GM18526 (cell line): Measurements from ENCODE around the gene PFN4.

Experiments used
- POLR2A ChIP-seq: IDR thresholded peaks from 3 replicates; pipeline ENCODE4 v1.6.1; 2011; ENCODE audit not compliant: insufficient read length; ENCODE audit errors: extremely low read depth

The PFN4 gene

GRCh38 chr2:24122366-24123194 is 554 bp downstream of the PFN4 start:
- TF ChIP-seq POLR2A = no peak

GRCh38 chr2:24121469-24121868 is 1.7 kb downstream of the PFN4 start:
- no peak for TF ChIP-seq POLR2A

- TF ChIP-seq POLR2A = no peak
These were observed 2.1 kb downstream of the PFN4 start for GRCh38 chr2:24121066-24121465.

- TF ChIP-seq POLR2A = no peak
These were observed 5.2 kb downstream of the PFN4 start for GRCh38 chr2:24117902-24118301.

- no peak for TF ChIP-seq POLR2A
These were observed 8.1 kb downstream of the PFN4 start for GRCh38 chr2:24115057-24115456.

GRCh38 chr2:24111407-24111901 is 11.7 kb downstream of the PFN4 start:
- no peak for TF ChIP-seq POLR2A

GRCh38 chr2:24110660-24111303 is 12.4 kb downstream of the PFN4 start:
- TF ChIP-seq POLR2A = no peak

GRCh38 chr2:24107336-24107735 is 15.8 kb downstream of the PFN4 start:
- TF ChIP-seq POLR2A = no peak

- TF ChIP-seq POLR2A = no peak
These were observed 16.3 kb downstream of the PFN4 start for GRCh38 chr2:24106786-24107185.

- no peak for TF ChIP-seq POLR2A
These were observed 17.3 kb downstream of the PFN4 start for GRCh38 chr2:24105816-24106215.

GRCh38 chr2:24104906-24105305 is 18.2 kb downstream of the PFN4 start:
- TF ChIP-seq POLR2A = no peak

- no peak for TF ChIP-seq POLR2A
These were observed 19.0 kb downstream of the PFN4 start for GRCh38 chr2:24104110-24104650.

- no peak for TF ChIP-seq POLR2A
These were observed 20.5 kb downstream of the PFN4 start for GRCh38 chr2:24102677-24103076.

GRCh38 chr2:24101992-24102391 is 21.1 kb downstream of the PFN4 start:
- TF ChIP-seq POLR2A = no peak

- no peak for TF ChIP-seq POLR2A
These were observed 34.2 kb downstream of the PFN4 start for GRCh38 chr2:24088821-24089359.

- no peak for TF ChIP-seq POLR2A
These were observed 36.1 kb downstream of the PFN4 start for GRCh38 chr2:24087032-24087431.

- no peak for TF ChIP-seq POLR2A
These were observed 36.9 kb downstream of the PFN4 start for GRCh38 chr2:24086241-24086640.

GRCh38 chr2:24085200-24085489 is 38.0 kb downstream of the PFN4 start:
- TF ChIP-seq POLR2A = no peak
